ENCODE results near the gene FANCI.

Gene FANCI

GRCh38 chr15:89342840-89343239 is 99.1 kb downstream of the FANCI start:
- DNase-seq (ENCODE audit: extremely low read depth, low read depth), result no peak
- no peak for TF ChIP-seq CTCF (IDR thresholded peaks at IDR 0.05; ENCODE audit: low read depth, low read length, missing control alignments)
- no peak overlapping the region for H3K4me3 ChIP-seq (replicated peaks; ENCODE audit: low read depth, low read length)

GRCh38 chr15:89345248-89345647 is 101.5 kb downstream of the FANCI start:
- no peak for DNase-seq (ENCODE audit: extremely low read depth, low read depth)
- no peak overlapping the region for H3K4me3 ChIP-seq (replicated peaks; ENCODE audit: low read depth, low read length)
- no peak for TF ChIP-seq CTCF (IDR thresholded peaks at IDR 0.05; ENCODE audit: low read depth, low read length, missing control alignments)

- DNase-seq (ENCODE audit: extremely low read depth, low read depth), result no peak
- H3K4me3 ChIP-seq (replicated peaks; ENCODE audit: low read depth, low read length), result no peak overlapping the region
- TF ChIP-seq CTCF (IDR thresholded peaks at IDR 0.05; ENCODE audit: low read depth, low read length, missing control alignments), result no peak
Measured at GRCh38 chr15:89346516-89347231, 102.9 kb downstream of the FANCI start.

GRCh38 chr15:89349206-89349558 is 105.4 kb downstream of the FANCI start:
- DNase-seq (ENCODE audit: extremely low read depth, low read depth), result no peak
- no peak for TF ChIP-seq CTCF (IDR thresholded peaks at IDR 0.05; ENCODE audit: low read depth, low read length, missing control alignments)
- no peak overlapping the region for H3K4me3 ChIP-seq (replicated peaks; ENCODE audit: low read depth, low read length)

- no peak for DNase-seq (ENCODE audit: extremely low read depth, low read depth)
- H3K4me3 ChIP-seq (replicated peaks; ENCODE audit: low read depth, low read length), result no peak overlapping the region
- TF ChIP-seq CTCF (IDR thresholded peaks at IDR 0.05; ENCODE audit: low read depth, low read length, missing control alignments), result no peak
Measured at GRCh38 chr15:89352476-89352875, 108.7 kb downstream of the FANCI start.

GRCh38 chr15:89353991-89354390 is 110.2 kb downstream of the FANCI start:
- no peak overlapping the region for H3K4me3 ChIP-seq (replicated peaks; ENCODE audit: low read depth, low read length)
- no peak for TF ChIP-seq CTCF (IDR thresholded peaks at IDR 0.05; ENCODE audit: low read depth, low read length, missing control alignments)
- DNase-seq (ENCODE audit: extremely low read depth, low read depth), result no peak

All from HFF-Myc (cell line).